Osteoblast (primary cell): Measurements from ENCODE around the gene SDF4. TPM values are rescaled to one million over a fixed set of nuclear protein-coding genes. Genes with fewer than 3 reads are reported as not detected.
A peak's percentile ranks its signal among the peaks of the same experiment; 100 is the strongest.

Source experiments
- DNase-seq: peaks from one replicate; pipeline ENCODE4 v3.0.0; 2011; ENCODE audit warnings: low spot score, mixed read lengths; ENCODE audit not compliant: insufficient read length; ENCODE audit errors: missing footprints
- H2AFZ ChIP-seq: 2 replicates; pipeline ENCODE4 v1.6.0; 2011; ENCODE audit warnings: mild to moderate bottlenecking, low read length
- H3K27ac ChIP-seq: 2 replicates; pipeline ENCODE4 v1.5.1; 2011; ENCODE audit warnings: mild to moderate bottlenecking, low read depth, low read length, moderate library complexity
- H3K27me3 ChIP-seq: 2 replicates; pipeline ENCODE4 v1.6.0; 2012; ENCODE audit warnings: mild to moderate bottlenecking, control low read depth, inconsistent platforms, low read length, moderate library complexity; ENCODE audit not compliant: insufficient read depth
- H3K36me3 ChIP-seq: 2 replicates; pipeline ENCODE4 v1.5.1; 2011; ENCODE audit warnings: mild to moderate bottlenecking, low read length, control low read depth, moderate library complexity; ENCODE audit not compliant: insufficient read depth
- H3K4me1 ChIP-seq: 2 replicates; pipeline ENCODE4 v1.5.1; 2011; ENCODE audit warnings: mild to moderate bottlenecking, low read length, control low read depth, moderate library complexity; ENCODE audit not compliant: insufficient read depth
- H3K4me2 ChIP-seq: 2 replicates; pipeline ENCODE4 v1.6.0; 2011; ENCODE audit warnings: mild to moderate bottlenecking, low read length; ENCODE audit not compliant: insufficient read depth
- H3K4me3 ChIP-seq: fragments of 200-600 bp; sonication (generic); 3 replicates; pipeline ENCODE4 v1.5.1; 2012; ENCODE audit warnings: mild to moderate bottlenecking, low read length, inconsistent platforms; ENCODE audit not compliant: insufficient read depth
- H3K79me2 ChIP-seq: 2 replicates; pipeline ENCODE4 v1.6.0; 2012; ENCODE audit warnings: mild to moderate bottlenecking, low read length, control low read depth, inconsistent platforms; ENCODE audit not compliant: insufficient read depth
- H3K9me3 ChIP-seq: 2 replicates; pipeline ENCODE4 v1.5.1; 2011; ENCODE audit warnings: low read depth, low read length, control low read depth
- H4K20me1 ChIP-seq: 2 replicates; pipeline ENCODE4 v1.6.0; 2012; ENCODE audit warnings: mild to moderate bottlenecking, low read length, control low read depth; ENCODE audit not compliant: insufficient read depth
- CTCF ChIP-seq: IDR thresholded peaks from 2 replicates; pipeline ENCODE4 v1.5.1; 2011; ENCODE audit warnings: mild to moderate bottlenecking, low read depth, low read length, moderate library complexity; ENCODE audit errors: extremely low read depth
- total RNA-seq: library from RNA; depleted of rRNA; stranded (reverse); fragments of >200 nt; gene quantifications from 2 replicates; pipeline ENCODE4 v1.2.3, GENCODE V29; 2012

The SDF4 gene
- total RNA-seq, 1 donor = 151 TPM

GRCh38 chr1:1259540-1259939 is 27.7 kb upstream of the SDF4 start:
- Histone ChIP-seq H3K36me3 (peaks cover 75% of the 10 kb centered on the region), H4K20me1 (peaks cover 42% of the 10 kb centered on the region), H3K4me3 (no peak overlapping the region), H3K4me1 (peaks cover 8% of the 10 kb centered on the region), H3K4me2 (no peak overlapping the region), H3K79me2 (peaks cover 67% of the 10 kb centered on the region), H3K27me3 (no peaks in the 10 kb centered on the region), H3K9me3 (no peaks in the 10 kb centered on the region), H2AFZ (no peak overlapping the region), H3K27ac (no peak overlapping the region)
- no peak for TF ChIP-seq CTCF
- DNase-seq = no peak

GRCh38 chr1:1259119-1259488 is 27.3 kb upstream of the SDF4 start:
- Histone ChIP-seq H3K9me3 (no peaks in the 10 kb centered on the region), H3K27me3 (no peaks in the 10 kb centered on the region), H4K20me1 (peaks cover 40% of the 10 kb centered on the region), H3K27ac (no peak overlapping the region), H3K4me1 (peaks cover 4% of the 10 kb centered on the region), H3K4me3 (no peak overlapping the region), H3K79me2 (peaks cover 64% of the 10 kb centered on the region), H3K36me3 (peaks cover 77% of the 10 kb centered on the region), H3K4me2 (no peak overlapping the region), H2AFZ (no peak overlapping the region)
- no peak for DNase-seq
- TF ChIP-seq CTCF = no peak

- Histone ChIP-seq H3K4me3 (no peak overlapping the region), H4K20me1 (peaks cover 32% of the 10 kb centered on the region), H3K4me2 (no peak overlapping the region), H3K27ac (no peak overlapping the region), H3K36me3 (peaks cover 74% of the 10 kb centered on the region), H2AFZ (no peak overlapping the region), H3K4me1 (no peaks in the 10 kb centered on the region), H3K27me3 (no peaks in the 10 kb centered on the region), H3K79me2 (peaks cover 45% of the 10 kb centered on the region), H3K9me3 (no peaks in the 10 kb centered on the region)
- DNase-seq = no peak
- TF ChIP-seq CTCF = no peak
These were observed 25.4 kb upstream of the SDF4 start for GRCh38 chr1:1256956-1257871.

- Histone ChIP-seq H3K27me3 (no peaks in the 10 kb centered on the region), H3K4me2 (no peak overlapping the region), H3K4me3 (no peak overlapping the region), H4K20me1 (peaks cover 28% of the 10 kb centered on the region), H3K79me2 (peaks cover 32% of the 10 kb centered on the region), H3K27ac (no peak overlapping the region), H3K4me1 (no peaks in the 10 kb centered on the region), H2AFZ (no peak overlapping the region), H3K9me3 (no peaks in the 10 kb centered on the region), H3K36me3 (peaks cover 59% of the 10 kb centered on the region)
- peak; percentile 88 for DNase-seq
- TF ChIP-seq CTCF = no peak
These were observed 23.8 kb upstream of the SDF4 start for GRCh38 chr1:1255611-1256010.
